CD14-positive monocyte (primary cell): Measurements from ENCODE around the gene MUC12. TPM values are rescaled to one million over a fixed set of nuclear protein-coding genes. Genes with fewer than 3 reads are reported as not detected.

Experiments used
- DNase-seq, 3 donors: peaks; one replicate each; pipeline ENCODE4 v3.0.0-alpha.2; 2011 to 2022
- H2AFZ ChIP-seq: 2 replicates; pipeline ENCODE4 v1.6.0; 2012; ENCODE audit warnings: mild to moderate bottlenecking, low read depth, low read length, inconsistent platforms; ENCODE audit not compliant: insufficient read depth, poor library complexity, severe bottlenecking
- H3K27ac ChIP-seq, 2 donors: 1 replicate in 1 of 2; 2 replicates in 1 of 2; pipeline ENCODE4 v1.5.1; 2012 to 2013; ENCODE audit warnings: low read length in 2 of 2, control low read depth in 1 of 2, inconsistent platforms in 1 of 2, low read depth in 1 of 2, mild to moderate bottlenecking in 1 of 2
- H3K27me3 ChIP-seq, 2 donors: one replicate each; pipeline versions ENCODE4 v1.6.0 to v1.6.1; 2011 to 2013; ENCODE audit warnings: low read length in 2 of 2; ENCODE audit not compliant: control insufficient read depth in 2 of 2, insufficient read depth in 2 of 2
- H3K36me3 ChIP-seq, 2 donors: replicated peaks in 1 of 2; 1 replicate in 1 of 2; 2 replicates in 1 of 2; pipeline versions ENCODE4 v1.5.1 to v1.6.1; 2012 to 2013; ENCODE audit warnings: low read length in 2 of 2, control low read depth in 1 of 2, inconsistent platforms in 1 of 2, mild to moderate bottlenecking in 1 of 2; ENCODE audit not compliant: insufficient read depth in 2 of 2, control insufficient read depth in 1 of 2
- H3K4me1 ChIP-seq, 2 donors: 1 replicate in 1 of 2; 2 replicates in 1 of 2; pipeline versions ENCODE4 v1.5.1 to v1.6.1; 2012 to 2013; ENCODE audit warnings: low read length in 2 of 2, control low read depth in 1 of 2, inconsistent platforms in 1 of 2, mild to moderate bottlenecking in 1 of 2, moderate library complexity in 1 of 2; ENCODE audit not compliant: insufficient read depth in 2 of 2, control insufficient read depth in 1 of 2
- H3K4me2 ChIP-seq: replicated peaks from 2 replicates; pipeline ENCODE3; 2012; ENCODE audit warnings: low read length, moderate library complexity, mild to moderate bottlenecking; ENCODE audit not compliant: poor library complexity, severe bottlenecking; ENCODE audit errors: extremely low read depth
- H3K4me3 ChIP-seq, 3 experiments: fragments of 200-600 bp in 1 of 3; sonication (generic) in 1 of 3; replicated peaks in 1 of 3; 1 replicate in 2 of 3; 2 replicates in 1 of 3; pipeline ENCODE4 v1.5.1; 2011 to 2013; ENCODE audit warnings: low read length in 3 of 3, mild to moderate bottlenecking in 3 of 3, control low read depth in 2 of 3, low read depth in 2 of 3, inconsistent platforms in 1 of 3, moderate library complexity in 1 of 3
- H3K79me2 ChIP-seq: 2 replicates; pipeline ENCODE4 v1.6.0; 2012; ENCODE audit warnings: mild to moderate bottlenecking, control low read depth, inconsistent platforms, low read length, moderate library complexity; ENCODE audit not compliant: insufficient read depth
- H3K9ac ChIP-seq: 2 replicates; pipeline ENCODE4 v1.6.0; 2017; ENCODE audit warnings: low read length, mild to moderate bottlenecking; ENCODE audit not compliant: insufficient read depth, poor library complexity, severe bottlenecking
- H3K9me3 ChIP-seq, 2 donors: replicated peaks in 1 of 2; 1 replicate in 1 of 2; 2 replicates in 1 of 2; pipeline versions ENCODE4 v1.5.1 to v1.6.1; 2012 to 2013; ENCODE audit warnings: low read length in 2 of 2, control low read depth in 1 of 2; ENCODE audit not compliant: control insufficient read depth in 1 of 2, insufficient read depth in 1 of 2
- H4K20me1 ChIP-seq: 2 replicates; pipeline ENCODE4 v1.6.0; 2012; ENCODE audit warnings: mild to moderate bottlenecking, low read length, control low read depth, moderate library complexity; ENCODE audit not compliant: insufficient read depth
- H3K27ac Mint-ChIP-seq, 7 donors: one replicate each; pipeline ENCODE4 v1.8.0; 2020; ENCODE audit warnings: mild to moderate bottlenecking in 7 of 7, mixed read lengths in 7 of 7, moderate library complexity in 6 of 7, inconsistent platforms in 2 of 7
- H3K27me3 Mint-ChIP-seq, 3 donors: one replicate each; pipeline ENCODE4 v1.8.0; 2021 to 2022; ENCODE audit warnings: low read depth in 3 of 3, mild to moderate bottlenecking in 3 of 3, mixed read lengths in 3 of 3, moderate library complexity in 3 of 3, inconsistent platforms in 1 of 3
- H3K36me3 Mint-ChIP-seq, 2 donors: one replicate each; pipeline ENCODE4 v1.8.0; 2020; ENCODE audit warnings: mixed read lengths in 2 of 2, inconsistent platforms in 1 of 2, mild to moderate bottlenecking in 1 of 2
- H3K4me1 Mint-ChIP-seq: one replicate; pipeline ENCODE4 v1.8.0; 2020; ENCODE audit warnings: mild to moderate bottlenecking, mixed read lengths
- H3K4me3 Mint-ChIP-seq, 2 donors: one replicate each; pipeline ENCODE4 v1.8.0; 2020; ENCODE audit warnings: mild to moderate bottlenecking in 2 of 2, mixed read lengths in 2 of 2, moderate library complexity in 1 of 2
- H3K9me3 Mint-ChIP-seq, 7 donors: one replicate each; pipeline ENCODE4 v1.8.0; 2020 to 2022; ENCODE audit warnings: mixed read lengths in 7 of 7, mild to moderate bottlenecking in 6 of 7, moderate library complexity in 6 of 7, inconsistent platforms in 2 of 7
- CTCF ChIP-seq: fragments of 200-600 bp; IDR thresholded peaks from one replicate; pipeline ENCODE4 v1.8.0; 2022; ENCODE audit warnings: antibody characterized with exemption, mild to moderate bottlenecking
- WGBS: methylation state at CpG from one replicate; pipeline ENCODE4 v1.1.5; 2013; ENCODE audit warnings: missing lambda C conversion rate; ENCODE audit not compliant: insufficient coverage; 5-methylcytosine and 5-hydroxymethylcytosine counted together
- intact Hi-C, 2 donors: fragments of 100-400 bp; cut with micrococcal nuclease; formaldehyde crosslinking; loops; one replicate each; pipeline versions ENCODE4 v1.15.0 to v1.15.1; 2023
- polyA plus RNA-seq, 3 donors: library from polyadenylated mRNA; depleted of rRNA in 1 of 3; unstranded in 2 of 3; stranded (reverse) in 1 of 3; fragments of 300-500 nt in 2 of 3; fragments of >200 nt in 1 of 3; fragmentation: Illumina TruSeq in 2 of 3; gene quantifications; 1 replicate in 2 of 3; 2 replicates in 1 of 3; pipeline ENCODE4 v1.2.3, GENCODE V29; 2012 to 2021

Gene MUC12
- polyA plus RNA-seq, 3 donors: 0.44 TPM; not detected in 2

DNA sequence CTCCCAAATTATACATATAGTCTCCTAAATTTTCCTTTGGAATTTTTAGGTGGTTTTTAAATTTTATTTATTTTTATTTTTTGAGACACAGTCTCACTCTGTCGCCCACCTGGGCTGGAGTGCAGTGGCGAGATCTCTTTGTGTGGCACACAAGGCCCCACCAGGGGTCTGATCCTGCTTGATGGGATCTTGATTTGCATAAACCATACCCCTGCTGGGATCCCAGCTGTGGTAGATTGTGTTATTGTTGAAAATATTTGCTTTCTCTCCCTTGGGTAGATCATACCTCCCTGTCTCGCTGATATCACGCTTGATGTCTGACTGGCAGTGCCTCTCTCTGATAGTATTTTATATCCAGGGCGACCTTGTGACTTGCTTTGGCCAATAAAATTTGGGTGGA is 25.7 kb upstream of the MUC12 start:
- Histone ChIP-seq H3K9me3 (peaks cover 5 to 10% of the 10 kb centered on the region in 2 donors), H3K27me3 (no peaks in the 10 kb centered on the region), H3K4me2 (no peak overlapping the region), H4K20me1 (no peaks in the 10 kb centered on the region), H3K4me3 (no peak overlapping the region), H3K36me3 (no peaks in the 10 kb centered on the region), H3K4me1 (no peaks in the 10 kb centered on the region), H3K79me2 (no peaks in the 10 kb centered on the region), H3K9ac (no peak overlapping the region), H3K27ac (no peak overlapping the region), H2AFZ (no peak overlapping the region)
- no peak overlapping the region for H3K4me3 Mint-ChIP-seq
- no peaks in the 10 kb centered on the region for H3K36me3 Mint-ChIP-seq
- no peak overlapping the region for H3K27ac Mint-ChIP-seq
- TF ChIP-seq CTCF: no peak
- intact Hi-C loops: no loop called here
- peaks cover 12 to 19% (median 14%) of the 10 kb centered on the region in 3 donors for H3K27me3 Mint-ChIP-seq
- H3K9me3 Mint-ChIP-seq: peaks cover 5 to 32% (median 25%) of the 10 kb centered on the region in 7 donors
- H3K4me1 Mint-ChIP-seq: no peaks in the 10 kb centered on the region
- DNase-seq: no peak
- WGBS: no CpG with 5 or more reads among the region's 5 CpGs

GRCh38 chr7:100944138-100944537 is 25.2 kb upstream of the MUC12 start:
- Histone ChIP-seq H3K4me2 (no peak overlapping the region), H3K36me3 (no peaks in the 10 kb centered on the region), H3K79me2 (no peaks in the 10 kb centered on the region), H3K4me1 (no peaks in the 10 kb centered on the region), H3K27ac (no peak overlapping the region), H3K27me3 (peaks cover 0 to under 1% of the 10 kb centered on the region in 2 donors), H4K20me1 (no peaks in the 10 kb centered on the region), H3K9me3 (peaks cover under 1 to 6% of the 10 kb centered on the region in 2 donors), H2AFZ (no peak overlapping the region), H3K4me3 (no peak overlapping the region), H3K9ac (no peak overlapping the region)
- TF ChIP-seq CTCF: no peak
- intact Hi-C loops: no loop called here
- 88% methylated on average over 2 of the region's 4 CpGs for WGBS
- Mint-ChIP-seq H3K4me1 (no peaks in the 10 kb centered on the region), H3K27me3 (peaks cover 10 to 21% (median 18%) of the 10 kb centered on the region in 3 donors), H3K4me3 (no peak overlapping the region), H3K9me3 (peaks cover 5 to 27% (median 21%) of the 10 kb centered on the region in 7 donors), H3K27ac (no peak overlapping the region), H3K36me3 (no peaks in the 10 kb centered on the region)
- DNase-seq: no peak
